ENCODE measurements around the gene LRRC72.
A peak's percentile ranks its signal among the peaks of the same experiment; 100 is the strongest.
"Not testable (repeated sequence)": the region's sequence is repeated elsewhere in the genome, so short reads cannot be mapped to it uniquely, and the experiment has no call there.

Gene LRRC72

DNA sequence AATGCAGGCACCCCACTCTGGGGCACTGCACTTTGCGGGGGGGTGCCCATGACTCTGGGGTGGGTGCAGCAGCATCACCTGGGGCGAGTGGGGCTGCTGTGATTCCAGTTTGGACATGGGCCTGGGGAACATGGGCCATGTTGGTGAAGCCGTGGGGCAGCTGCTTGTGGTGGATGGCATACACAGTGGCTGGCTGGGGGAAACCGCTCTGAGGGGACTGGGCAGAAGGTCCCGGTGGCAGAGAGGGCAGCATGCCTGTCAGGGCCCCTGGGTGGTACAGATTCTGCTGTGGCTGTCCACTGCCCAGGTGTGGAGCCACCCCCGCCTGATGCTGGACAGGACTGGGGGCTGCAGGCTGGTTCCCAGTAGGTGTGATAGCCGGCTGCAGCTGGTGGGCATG, 57.2 kb downstream of the LRRC72 start:
- DNase-seq = no peak

DNA sequence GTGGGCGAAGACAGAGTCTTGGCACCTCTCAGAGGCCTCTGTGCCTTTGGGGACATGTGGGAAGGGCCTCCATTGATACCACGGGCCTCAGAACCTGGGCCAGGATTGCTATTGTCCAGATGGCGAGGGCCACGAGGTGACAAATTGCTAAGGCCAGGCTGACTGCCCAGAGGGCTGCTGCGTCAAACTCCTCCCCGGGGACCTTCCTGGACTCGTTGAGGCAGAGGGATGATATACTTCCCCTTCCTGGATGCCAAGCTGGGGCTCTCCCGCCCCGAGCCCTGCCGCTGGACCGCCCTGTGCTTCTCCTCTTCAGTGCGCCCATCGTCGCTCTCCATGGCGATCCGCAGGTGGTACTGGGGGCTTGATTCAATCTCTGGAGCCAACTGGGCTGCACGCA, 58.9 kb downstream of the LRRC72 start:
- DNase-seq = no peak

DNA sequence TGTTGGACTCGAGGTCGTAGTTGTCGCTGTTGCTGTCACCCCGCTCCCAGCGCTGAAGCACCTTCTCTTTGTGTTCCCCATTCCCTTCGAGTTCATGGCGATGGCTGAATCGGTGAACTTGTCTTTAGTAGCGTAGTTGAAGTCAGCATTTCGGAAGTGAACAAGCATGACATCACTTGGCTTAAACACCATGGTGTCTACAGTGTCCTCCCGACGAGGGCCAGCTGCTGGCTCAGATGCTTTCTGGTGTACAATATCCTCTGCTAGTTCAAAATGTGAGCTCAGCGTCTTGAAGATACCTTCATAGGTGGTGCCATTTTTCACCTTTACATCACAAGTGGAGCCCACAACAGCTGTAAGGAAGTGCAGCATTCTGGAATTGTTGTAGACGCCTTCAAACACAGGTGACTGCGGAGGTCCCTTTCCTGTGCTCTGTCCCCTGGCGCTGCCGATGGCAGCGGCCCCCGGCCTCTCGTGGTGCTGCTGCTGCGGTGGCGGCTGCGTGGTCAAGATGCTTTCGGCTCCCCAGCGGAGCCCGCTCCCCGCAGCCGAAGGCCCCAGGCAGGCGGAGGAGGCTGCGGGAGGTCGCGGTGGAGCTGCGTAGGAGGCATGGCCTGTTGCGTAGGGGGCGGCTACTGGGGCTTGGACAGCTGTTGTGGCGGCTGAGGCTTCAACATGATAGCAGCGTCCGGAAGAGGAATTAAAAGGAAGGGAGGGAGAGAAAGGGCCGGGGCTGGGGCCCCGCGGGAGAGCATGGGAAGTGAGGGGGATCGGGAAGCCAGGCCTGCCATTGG, 59.7 kb downstream of the LRRC72 start:
- DNase-seq = no peak

DNA sequence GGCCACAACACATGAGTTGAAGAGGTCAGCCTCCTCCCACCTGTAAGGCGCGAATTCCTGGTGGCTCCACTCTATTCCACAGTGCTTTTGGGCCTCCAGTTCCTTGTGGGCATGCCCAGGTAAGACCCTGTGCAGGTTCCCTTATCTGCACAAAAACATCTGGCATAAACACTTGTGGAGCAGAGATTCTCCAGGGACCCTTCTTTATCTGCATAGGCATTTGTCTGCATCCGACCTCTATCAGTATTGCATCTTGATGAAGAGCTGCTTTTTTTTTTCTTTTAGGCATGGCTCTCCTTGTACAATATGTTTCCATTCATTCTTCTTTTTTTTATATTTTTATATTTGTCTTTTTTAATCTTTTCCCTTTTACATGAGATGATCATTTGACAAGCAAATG, 60.5 kb downstream of the LRRC72 start:
- DNase-seq = no peak

DNA sequence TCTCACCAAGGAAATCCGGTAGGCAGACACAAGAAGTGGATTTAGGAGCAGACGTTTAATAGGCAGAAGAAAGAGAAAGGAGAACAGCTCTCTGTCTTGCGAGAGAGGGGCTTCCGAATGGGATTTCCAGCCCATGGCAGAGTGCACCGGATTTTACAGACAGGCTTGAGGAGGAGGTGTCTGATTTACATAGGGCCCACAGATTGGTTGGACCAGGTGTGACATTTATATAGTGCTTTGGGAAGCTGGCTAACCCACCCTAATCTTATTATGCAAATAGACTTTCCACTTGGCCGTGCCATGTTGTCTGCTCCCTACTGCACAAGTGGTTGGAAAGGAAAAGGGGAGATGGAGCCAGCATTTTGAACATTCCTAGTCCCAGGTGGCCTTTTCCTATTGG, 61.2 kb downstream of the LRRC72 start:
- no peak for DNase-seq

DNA sequence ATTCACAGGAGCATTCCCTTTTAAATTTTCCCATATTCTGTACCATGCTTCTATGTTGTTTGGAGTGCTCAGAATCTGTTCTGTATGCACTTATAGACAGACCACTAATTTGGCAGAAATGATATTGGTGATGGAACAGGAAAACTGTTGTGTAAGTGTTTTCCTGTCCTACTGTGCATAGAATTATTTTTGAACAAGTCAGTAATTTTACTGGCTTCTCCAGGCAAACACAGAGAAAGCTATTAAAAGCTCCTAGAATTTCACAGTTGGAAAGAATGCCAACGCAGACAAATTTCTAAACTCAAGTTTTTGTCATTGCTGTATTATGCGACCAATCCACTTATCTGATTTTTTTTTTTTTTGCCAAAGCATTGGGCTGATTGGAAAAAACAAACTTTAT, 63.3 kb downstream of the LRRC72 start:
- DNase-seq = peak; percentile 62

DNA sequence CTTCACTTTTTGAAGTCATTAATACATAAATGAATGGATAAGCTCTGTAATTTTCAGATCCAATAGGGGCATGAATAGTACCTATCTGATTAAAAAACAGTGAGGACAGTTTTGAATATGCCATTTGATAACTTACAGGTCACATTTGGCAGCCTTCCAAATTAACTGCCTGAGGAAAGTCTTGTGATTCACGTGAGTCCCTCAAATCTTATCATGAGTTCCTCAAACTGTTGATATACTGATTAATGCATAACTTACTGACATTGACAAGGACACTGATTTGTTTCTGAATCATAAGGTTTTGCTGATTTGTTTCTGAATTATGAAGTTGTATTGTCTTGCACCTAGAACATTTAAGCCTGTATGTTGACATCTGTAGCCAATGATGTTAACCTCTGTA, 63.8 kb downstream of the LRRC72 start:
- DNase-seq = peak; percentile 7

DNA sequence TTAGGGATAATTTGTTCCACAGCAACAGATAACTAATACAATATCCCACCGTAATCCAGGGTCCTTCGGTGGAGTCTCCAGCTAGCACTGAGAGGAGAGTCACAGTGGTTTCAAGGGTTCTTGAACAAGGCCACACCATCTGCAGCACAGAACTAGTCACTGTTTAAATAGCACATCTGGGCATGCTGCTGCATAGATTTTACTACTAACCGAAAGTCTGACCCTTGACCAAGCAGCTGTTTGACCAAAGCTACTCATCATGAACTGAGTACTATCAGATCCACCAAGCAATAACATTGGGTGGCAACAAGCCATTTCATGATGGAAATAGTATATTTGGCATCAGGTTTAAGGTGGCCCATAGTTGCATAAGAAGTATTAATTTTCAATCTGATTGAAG, 65.8 kb downstream of the LRRC72 start:
- DNase-seq = no peak

DNA sequence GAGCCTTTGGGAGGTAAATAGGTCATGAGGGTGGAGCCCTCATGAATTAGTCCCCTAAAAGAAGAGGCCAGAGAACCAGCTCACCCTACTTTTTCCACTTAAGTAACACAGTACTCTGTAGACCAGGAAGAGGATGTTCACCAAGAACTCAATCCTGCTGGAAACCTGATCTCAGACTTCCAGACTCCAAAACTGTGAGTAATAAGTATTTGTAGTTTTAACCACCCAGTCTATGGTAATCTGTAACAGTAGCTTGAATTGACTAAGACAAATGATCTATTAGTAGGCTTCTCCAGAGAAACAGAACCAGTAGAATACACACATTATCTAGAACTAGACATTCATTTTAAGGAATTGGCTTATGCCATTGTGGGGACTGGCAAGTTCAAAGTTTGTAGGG, 67.4 kb downstream of the LRRC72 start:
- peak; percentile 73 for DNase-seq

DNA sequence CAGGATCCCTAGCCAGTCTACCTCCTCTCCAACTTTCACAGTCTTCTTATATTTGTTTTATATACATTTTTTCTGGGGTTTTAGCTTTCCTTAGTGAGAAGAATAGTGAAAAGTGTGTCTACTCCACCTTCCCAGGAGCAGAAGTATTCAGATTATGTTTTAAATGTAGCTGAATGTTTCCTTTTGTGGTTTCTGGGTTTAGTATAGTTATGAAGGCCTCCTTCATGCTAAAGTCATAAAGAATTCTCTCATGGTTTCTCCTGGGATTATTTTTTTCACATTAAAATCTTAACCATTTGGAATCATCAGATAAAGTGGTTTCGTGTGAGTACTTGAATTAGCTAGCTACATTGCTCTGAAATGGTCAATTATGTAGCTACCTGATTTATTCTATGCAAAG, 68.1 kb downstream of the LRRC72 start:
- peak; percentile 38 for DNase-seq

DNA sequence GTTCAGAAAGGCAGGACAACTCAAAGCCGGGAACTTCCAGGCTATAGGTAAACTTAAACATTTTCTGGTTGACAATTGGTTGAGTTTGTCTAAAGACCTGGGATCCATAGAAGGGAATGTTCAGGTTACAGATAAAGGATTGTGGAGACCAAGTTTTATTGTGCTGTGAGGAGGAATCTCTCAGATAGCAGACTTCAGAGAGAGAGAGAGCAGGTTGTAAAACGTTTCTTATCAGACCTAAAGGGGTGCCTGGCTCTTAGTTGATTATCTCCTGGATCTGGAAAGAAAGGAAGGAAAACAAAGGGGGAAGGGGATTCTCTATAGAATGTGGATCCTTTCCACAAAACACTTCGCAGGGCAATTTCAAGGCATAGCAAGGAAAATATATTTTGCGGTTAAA, 69.0 kb downstream of the LRRC72 start:
- not testable (repeated sequence) for DNase-seq

DNA sequence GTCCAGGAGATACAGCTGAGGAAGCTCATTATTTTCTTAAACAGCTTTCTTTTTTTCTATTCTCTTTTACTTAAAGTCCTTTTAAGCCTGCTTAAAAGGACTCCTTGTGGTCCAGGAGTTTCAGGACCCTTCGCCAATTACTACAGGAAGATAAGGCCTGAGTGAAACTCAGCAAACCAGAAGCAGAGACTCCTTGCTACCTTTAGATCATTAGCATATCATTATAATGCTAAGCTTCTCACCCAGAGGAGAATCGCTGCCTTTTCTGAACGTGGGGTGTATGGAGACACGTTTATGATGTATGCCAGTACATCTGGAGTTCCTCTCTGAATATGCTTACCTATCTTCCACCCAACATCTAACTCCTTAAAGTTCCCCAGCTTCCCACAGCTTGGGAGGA, 71.4 kb downstream of the LRRC72 start:
- DNase-seq = no peak

DNA sequence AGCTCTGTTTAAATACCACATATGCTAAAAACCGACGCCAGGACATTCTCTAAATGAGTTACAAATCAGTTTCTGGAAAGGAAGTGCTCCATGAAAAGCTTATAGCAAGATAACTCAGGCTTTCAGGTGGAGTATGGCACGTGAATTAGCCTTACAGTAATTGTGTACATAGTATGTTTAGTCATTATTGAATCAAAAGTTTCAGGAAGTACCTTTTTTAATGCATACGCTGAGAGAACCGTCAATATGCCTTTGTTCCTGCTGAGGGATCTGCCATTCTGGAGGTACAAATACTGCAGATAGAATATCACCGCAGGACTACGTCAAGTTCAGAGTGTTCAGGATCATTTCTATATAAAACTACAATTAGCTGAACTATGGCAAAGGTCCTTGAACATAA, 73.2 kb downstream of the LRRC72 start:
- DNase-seq = no peak

DNA sequence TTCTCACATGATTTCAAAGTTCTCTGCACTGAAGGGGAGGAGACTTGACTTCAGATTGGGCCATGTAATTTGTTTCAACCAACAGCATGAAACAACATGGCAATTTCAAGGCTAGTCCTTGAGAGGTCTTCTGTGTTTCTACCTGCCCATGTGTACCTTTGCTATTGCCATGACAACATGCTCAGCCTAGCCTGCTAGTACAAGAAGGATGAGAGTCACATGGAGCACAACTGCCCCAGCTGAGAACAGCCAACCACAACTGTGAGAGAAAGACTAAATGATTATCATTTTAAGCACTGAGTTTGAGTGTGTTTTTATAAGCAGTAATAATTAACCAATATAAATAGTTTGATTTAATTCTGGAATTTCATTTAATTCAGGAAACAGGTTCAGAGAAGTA, 77.0 kb downstream of the LRRC72 start:
- DNase-seq = no peak

DNA sequence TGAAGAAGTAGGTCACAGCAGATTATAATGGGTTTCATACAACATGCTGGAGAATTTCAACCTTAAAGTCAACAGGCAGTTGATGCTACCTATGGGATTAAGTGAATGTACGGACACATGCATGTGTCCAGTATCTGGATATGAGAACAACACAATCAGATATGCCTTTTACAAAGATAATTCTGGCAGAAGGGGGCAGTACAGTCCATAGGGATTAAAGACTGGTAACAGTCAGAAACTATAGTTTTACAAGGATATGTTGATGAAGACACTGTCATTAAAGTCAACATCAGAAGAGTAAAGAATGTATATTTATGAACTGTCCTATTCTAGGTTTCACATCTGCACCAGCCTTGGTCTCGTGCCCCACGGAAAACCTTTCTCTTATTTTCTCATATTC, 77.4 kb downstream of the LRRC72 start:
- no peak for DNase-seq

DNA sequence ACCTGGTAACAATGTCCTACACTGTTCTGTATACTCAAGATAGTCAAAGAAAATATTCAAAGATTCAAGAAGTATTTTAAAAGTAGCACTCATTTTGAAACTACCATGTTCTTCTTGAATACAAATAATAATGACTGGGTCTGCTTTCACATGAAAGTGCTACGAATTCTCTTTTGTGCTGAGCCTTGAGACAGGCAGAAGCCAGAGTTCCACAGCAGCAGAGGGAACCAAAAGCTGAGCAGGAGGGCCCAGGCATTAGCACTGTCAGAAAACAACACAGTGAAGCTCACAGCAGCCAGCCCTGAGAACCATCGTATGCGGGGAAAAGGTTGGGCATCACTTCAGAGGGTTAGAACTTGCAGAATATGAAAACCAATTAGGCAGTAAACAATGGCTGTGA, 80.1 kb downstream of the LRRC72 start:
- no peak for DNase-seq

DNA sequence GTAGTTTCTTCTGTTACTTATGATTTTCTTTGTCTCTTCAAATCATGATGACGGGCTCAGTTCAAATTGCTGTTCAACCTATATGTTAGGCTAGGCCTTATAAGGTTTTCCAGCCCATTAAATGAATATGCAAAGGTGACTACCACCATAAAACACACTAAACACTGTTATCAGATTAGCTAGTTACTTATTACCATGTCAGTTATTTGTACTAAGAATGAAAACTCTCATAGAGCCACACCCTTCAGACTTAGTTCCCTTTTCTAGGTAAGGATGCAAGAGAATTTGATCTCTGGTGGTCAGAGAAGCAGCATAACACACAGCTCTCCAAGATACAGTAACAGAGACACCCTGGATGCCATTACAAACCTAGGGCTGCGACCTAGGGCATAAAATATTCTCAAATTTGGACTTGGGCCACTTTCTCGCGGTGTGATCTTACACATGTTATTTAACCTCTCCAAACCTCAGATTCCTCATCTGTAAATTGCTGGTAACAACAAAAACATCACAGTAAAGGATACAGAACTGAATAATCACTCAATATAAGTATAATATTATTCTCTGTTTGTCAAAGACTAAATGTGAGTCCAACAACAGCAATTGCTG, 83.3 kb downstream of the LRRC72 start:
- no peak for DNase-seq

DNA sequence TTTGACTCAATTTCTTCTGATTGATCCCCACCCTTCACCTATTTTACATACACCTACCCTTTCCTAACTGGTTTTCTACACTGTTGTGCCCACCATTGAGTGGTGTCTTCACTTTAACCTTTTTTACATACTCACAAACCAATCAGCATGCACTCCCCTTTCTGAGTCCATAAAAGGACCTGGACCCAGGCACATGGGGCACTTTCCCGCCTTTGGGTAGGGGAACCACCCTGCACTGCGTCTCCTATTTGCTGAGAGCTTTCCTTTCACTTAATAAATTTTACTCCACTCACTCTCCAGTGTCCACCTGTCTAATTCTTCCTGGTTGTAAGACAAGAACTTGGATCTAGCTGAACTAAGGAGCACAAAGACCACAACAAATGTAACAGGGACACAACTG, 85.1 kb downstream of the LRRC72 start:
- no peak for DNase-seq

DNA sequence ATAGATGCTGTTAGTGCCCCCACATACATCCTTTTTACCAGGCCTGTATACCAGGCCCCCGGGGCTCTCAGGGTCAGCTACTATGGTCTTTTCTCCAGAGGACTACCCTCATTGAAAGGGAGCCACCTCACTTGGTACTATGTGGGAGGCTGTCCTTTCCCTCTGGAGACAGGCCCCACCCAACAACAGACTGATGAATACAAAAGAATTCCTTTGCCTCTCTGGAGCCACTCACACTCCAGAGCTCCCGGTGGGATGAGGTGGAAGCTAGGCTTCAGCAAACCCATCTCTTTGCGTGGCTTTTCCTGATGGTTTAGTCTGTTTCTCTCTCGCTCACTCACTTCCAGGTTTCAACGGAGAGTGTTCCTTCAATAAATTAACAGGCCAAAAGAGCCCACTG, 88.6 kb downstream of the LRRC72 start:
- no peak for DNase-seq

DNA sequence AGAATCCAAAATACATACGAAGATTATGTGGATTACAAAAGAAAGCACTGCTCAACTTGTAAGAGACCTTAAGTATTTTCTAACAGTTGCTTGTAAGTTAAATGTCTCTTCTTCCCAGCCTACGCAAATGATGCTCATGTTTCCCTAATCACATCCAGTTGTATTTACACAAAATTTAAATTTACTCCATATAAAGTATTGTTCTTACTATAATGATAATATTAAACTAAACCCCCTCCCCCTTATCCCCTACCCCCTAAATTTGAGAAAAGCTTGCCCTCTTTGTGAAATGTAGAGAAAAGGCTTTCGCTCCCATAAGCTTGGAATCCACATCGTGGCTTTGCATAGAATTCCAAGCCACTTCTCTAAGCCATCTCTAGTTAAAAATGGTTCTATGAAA, 89.5 kb downstream of the LRRC72 start:
- no peak for DNase-seq

DNA sequence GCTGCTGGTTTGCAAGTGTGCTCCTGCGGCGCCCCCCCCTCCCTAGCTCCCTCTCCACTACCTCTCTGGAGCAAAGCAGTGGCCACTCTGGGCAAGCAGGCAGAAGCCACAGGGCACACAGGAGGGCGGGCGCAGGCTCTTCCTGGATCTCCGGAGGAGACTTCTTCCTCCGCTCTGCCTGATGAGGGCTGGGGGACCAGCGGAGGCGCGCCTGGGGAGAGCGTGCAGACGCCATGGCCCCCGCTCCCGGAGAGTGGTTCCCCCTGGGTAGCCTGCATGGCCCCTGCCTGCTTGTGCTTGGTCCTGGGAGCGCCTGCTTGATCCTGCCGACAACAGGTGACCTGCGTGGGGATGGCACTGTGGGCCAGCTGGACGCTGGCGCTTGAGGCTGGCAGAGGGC, 89.9 kb downstream of the LRRC72 start:
- DNase-seq = no peak

DNA sequence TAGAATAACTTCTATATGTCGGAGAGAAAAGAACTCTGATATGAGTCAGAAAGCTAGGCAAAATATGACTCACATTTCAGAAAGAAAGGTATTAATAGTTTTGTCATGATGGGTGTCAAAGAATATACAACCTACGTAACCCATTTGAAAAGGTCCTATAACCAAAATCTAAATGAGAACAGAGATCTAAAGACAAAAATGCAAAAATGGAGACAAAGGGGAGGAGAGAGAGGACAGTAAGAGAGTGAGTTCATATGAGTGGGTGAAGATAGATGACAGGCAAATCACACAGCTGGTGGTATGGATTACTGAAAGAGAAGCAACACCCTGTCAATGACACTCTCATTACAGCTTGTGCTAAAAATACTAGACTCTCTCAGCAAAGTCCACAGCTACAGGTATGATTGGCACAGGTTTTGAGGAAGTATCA, 93.4 kb downstream of the LRRC72 start:
- no peak for DNase-seq

DNA sequence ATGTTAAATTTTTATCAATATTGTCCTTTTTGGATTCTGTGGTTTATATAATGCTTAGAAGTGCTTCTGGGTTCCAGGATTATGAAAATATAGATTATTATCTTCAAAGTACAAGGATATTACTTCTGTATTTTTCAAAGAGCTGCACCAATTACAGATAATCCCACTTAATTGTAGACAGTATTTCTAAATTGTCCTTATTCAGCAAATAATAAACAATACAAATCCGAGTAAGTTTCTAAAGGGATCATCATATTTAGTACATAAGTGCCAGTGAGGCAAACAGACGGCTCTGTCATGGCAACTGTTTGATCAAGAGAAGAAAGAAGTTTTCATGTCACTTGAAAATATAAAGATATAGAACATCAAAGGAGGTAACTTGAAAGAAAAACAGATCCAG, 99.8 kb downstream of the LRRC72 start:
- no peak for DNase-seq

DNA sequence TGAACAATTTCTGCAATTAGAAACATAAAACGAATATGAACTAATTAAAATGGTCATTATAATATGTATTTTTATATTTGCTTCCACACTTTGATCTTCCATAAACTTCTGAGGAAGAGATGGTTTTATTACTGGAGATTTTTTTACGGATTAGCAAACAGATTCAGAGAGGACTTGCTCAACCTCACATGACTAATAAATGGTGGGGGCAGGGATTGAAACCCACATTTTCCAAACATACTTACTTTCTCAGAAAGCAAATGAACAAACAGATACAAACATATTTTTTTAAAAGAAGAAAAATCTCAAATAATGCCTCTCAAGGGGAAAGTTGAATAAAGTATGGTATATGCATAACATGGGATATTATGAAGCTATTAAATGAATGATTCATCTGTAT, 100.6 kb downstream of the LRRC72 start:
- DNase-seq = no peak

DNA sequence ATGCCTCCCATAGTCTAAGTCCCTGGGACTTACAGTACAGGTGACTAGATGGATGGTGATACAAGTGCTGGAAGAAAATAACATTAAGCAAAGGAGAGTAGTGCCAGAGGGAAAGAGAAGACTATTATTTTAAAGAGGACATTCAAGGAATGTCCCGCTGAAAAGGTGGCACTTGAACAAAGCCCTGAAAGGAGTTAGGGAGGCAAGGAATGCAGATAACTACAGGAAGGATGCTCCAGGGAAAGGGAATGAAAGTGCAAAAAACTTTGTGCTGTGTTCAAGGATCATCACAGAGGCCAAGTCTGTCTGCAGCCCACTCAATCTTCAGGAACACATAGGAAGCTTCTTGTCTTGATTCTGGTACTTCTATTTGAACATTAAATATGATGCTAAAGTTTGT, 104.0 kb downstream of the LRRC72 start:
- DNase-seq = no peak
